Stimulated activated CD8-positive, alpha-beta memory T cell treated with anti-CD3 and anti-CD28 coated beads, Interleukin-12 subunit alpha, Interleukin-12 subunit beta, amount 100 ng/mL, for 24 hours (primary cell): ENCODE results near the gene BEST4.
"Not testable (repeated sequence)": the region's sequence is repeated elsewhere in the genome, so short reads cannot be mapped to it uniquely, and the experiment has no call there.

Experiments
- DNase-seq: peaks from one replicate; pipeline ENCODE4 v3.0.0-alpha.2; 2020; ENCODE audit errors: extremely low read depth

BEST4 gene

DNA sequence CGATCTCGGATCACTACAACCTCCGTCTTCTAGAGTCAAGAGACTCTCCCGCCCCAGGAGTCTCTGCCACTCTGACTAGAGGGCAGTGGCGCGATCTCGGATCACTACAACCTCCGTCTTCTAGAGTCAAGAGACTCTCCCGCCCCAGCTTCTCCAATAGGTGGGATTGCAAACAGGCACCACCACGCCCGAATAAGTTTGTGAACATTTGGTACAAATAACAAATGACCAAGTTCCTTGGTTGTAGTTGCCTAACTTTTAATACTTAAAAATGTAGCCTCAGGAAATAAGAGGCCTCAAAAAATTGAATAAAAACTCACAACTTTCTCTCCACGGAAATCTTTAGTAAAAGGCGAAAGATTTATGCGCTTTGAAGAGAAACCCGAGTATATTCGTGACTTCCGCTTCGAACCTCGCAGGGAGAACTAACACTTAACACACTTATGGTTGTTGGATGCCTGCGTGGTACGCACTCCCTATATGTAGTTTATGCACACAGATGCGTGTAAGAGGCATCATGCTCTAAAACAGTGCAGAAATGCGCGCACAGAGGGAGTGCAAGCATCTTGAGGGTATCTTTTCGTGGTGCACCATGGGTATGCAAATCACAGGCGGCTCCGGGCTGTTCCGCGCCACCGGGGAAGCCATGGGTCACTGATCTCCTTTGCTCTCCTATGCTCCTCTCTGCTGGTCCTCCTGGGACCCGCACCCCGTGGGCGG, 31.8 kb upstream of the BEST4 start:
- DNase-seq: peak; percentile 58

GRCh38 chr1:44819196-44819607, 31.2 kb upstream of the BEST4 start:
- DNase-seq: no peak

- no peak for DNase-seq
These were observed 30.0 kb upstream of the BEST4 start for GRCh38 chr1:44817771-44818495.

GRCh38 chr1:44817307-44817706, 29.3 kb upstream of the BEST4 start:
- no peak for DNase-seq

DNA sequence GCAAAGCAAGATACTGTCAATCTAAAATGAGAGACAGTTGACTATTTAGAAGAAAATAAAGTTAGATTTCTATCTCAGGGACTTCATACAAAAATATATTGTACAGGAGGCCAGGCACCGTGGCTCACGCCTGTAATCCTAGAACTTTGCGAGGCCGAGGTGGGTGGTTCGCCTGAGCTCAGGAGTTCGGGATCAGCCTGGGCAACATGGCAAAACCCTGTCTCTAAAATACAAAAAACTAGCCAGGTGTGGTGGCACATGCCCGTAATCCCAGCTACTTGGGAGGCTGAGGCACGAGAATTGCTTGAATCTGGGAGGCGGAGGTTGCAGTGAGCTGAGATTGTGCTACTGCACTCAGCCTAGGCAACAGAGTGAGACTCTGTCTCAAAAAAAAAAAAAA, 28.0 kb upstream of the BEST4 start:
- not testable (repeated sequence) for DNase-seq

- no peak for DNase-seq
These were observed 25.0 kb upstream of the BEST4 start for GRCh38 chr1:44812822-44813543.

DNA sequence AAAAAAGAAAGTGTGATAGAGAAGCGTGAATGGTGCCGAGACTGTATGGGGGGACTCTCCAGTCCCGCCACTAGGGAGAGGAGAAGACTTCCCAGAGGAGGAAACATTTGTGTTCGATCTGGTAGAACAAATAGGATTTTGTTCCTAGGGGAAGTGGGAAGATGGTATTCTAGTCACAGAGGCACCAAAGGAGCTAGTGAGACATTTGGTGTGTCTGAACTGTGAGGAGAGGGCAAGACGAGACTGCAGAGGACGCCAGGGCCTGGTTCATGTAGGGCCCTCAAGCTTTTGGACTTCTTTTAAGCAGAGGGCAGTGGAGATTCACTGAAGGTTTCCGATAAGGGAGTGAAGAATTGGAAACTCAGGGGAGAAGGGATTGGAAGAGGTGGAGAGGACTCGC, 23.3 kb upstream of the BEST4 start:
- DNase-seq: no peak

DNA sequence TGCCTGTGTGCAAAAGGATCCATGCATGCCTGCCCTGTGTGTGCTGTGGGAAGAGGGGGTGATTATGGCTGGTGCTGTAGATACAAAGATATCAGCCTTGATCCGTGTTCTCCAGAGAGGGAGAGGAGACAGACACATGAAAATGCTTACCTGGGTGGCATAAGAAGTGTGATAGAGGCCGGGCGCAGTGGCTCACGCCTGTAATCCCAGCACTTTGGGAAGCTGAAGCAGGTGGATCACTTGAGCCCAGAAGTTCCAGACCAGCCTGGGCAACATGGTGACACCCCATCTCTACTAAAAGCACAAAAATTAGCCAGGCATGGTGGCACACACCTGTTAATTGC, 22.8 kb upstream of the BEST4 start:
- not testable (repeated sequence) for DNase-seq

DNA sequence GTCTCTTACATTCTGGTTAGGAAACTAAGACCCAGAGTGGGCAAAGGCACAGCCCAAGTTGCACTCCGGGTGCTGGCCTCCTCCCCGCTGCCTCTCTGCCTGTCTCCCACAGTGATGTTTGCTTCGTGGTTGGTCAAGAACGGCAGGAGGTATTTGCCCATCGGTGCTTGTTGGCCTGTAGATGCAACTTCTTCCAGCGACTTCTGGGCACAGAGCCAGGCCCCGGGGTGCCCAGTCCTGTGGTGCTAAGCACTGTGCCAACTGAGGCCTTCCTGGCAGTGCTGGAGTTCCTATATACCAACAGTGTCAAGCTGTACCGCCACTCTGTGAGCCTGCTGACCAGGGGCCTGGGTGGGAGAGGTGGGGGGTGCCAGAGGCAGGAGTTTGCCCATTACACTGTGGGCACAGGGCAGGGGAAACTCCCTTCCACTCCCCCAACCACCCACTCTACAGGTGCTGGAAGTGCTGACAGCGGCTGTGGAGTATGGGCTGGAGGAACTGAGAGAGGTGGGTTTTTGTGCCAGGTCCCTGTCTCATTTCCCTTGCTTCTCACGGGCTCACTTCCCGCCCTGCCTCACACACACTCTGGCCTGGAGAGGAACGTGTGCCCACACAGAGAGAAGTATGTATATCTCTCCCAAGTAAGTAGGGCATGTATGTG, 22.3 kb upstream of the BEST4 start:
- no peak for DNase-seq

- no peak for DNase-seq
These were observed 21.3 kb upstream of the BEST4 start for GRCh38 chr1:44808938-44809917.

- DNase-seq: no peak
These were observed 20.3 kb upstream of the BEST4 start, which contains the start of gene BTBD19 for GRCh38 chr1:44808063-44808937. BTBD19 (plus strand) TSS chr1:44808523; CDS start chr1:44808821, 298 bp downstream.

- no peak for DNase-seq
These were observed 19.5 kb upstream of the BEST4 start for GRCh38 chr1:44807364-44808062.

GRCh38 chr1:44806704-44807363, 18.9 kb upstream of the BEST4 start, which contains the start of gene DYNLT4:
DYNLT4 (minus strand) TSS chr1:44807351; CDS start chr1:44806668, 683 bp downstream.
- DNase-seq: no peak

- DNase-seq: no peak
These were observed 18.2 kb upstream of the BEST4 start for GRCh38 chr1:44806025-44806703.

- no peak for DNase-seq
These were observed 17.5 kb upstream of the BEST4 start for GRCh38 chr1:44805311-44806024.

DNA sequence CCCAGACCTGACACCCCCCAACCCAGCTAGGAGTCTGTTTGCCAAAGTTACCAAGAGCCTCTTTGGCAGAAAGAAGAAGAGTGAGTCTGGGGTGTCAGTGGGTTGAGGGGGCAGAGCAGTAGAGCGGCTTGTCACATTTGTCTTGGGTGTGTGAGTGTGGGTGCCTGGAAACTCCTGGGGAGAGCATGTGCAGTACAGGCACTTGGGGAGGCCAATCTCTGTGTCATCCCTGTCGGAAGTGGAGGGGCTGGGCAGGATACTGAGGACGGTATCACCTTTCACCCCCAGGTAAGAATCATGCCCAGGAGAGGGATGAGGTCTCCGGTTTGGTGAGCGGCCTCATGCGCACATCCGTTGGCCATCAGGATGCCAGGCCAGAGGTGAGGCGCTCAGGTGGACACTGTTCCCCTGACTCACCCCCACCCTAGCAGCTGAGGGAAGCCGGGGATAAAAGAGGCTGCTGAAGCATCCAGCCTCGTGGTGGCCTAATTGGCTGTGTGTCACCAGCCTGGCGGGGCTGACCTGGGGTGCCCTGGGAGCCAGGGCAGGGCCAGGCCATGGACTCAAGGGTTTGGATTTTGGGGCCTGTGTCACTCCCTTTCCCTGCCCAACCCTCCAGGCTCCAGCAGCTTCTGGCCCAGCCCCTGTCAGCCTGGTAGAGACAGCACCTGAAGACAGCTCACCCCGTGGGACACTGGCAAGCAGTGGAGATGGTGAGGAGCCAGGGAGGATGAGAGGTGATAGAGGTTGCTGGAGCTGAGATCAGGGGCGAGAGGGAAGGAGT, 15.5 kb upstream of the BEST4 start:
- no peak for DNase-seq

DNA sequence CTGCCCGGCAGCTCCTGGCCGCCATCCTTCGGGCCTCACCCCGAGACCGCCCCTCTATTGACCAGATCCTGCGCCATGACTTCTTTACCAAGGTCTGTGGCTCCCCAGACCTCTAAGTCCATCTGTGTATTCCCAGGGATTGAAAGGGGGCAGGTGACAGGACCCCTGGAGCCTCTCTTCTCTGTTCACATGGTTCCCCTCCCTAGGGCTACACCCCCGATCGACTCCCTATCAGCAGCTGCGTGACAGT, 15.0 kb upstream of the BEST4 start:
- no peak for DNase-seq
